Mucosa of rectum (tissue), 2 donors: Measurements from ENCODE around the gene GMPPA.

Experiments used
- H3K27ac ChIP-seq, 2 donors: one replicate each; pipeline ENCODE4 v1.7.0; 2013; ENCODE audit warnings: inconsistent platforms in 2 of 2, low read depth in 2 of 2, low read length in 2 of 2
- H3K27me3 ChIP-seq, 2 donors: one replicate each; pipeline ENCODE4 v1.7.0; 2013; ENCODE audit warnings: low read length in 2 of 2; ENCODE audit not compliant: control insufficient read depth in 2 of 2, insufficient read depth in 2 of 2
- H3K36me3 ChIP-seq, 2 donors: one replicate each; pipeline ENCODE4 v1.7.0; 2013; ENCODE audit warnings: low read length in 2 of 2; ENCODE audit not compliant: control insufficient read depth in 2 of 2, insufficient read depth in 2 of 2
- H3K4me1 ChIP-seq, 2 donors: one replicate each; pipeline ENCODE4 v1.7.0; 2013; ENCODE audit warnings: low read length in 2 of 2, mild to moderate bottlenecking in 1 of 2; ENCODE audit not compliant: control insufficient read depth in 2 of 2, insufficient read depth in 2 of 2
- H3K4me3 ChIP-seq, 2 donors: one replicate each; pipeline ENCODE4 v1.7.0; 2013; ENCODE audit warnings: low read length in 2 of 2
- H3K9ac ChIP-seq, 2 donors: one replicate each; pipeline ENCODE4 v1.7.0; 2013; ENCODE audit warnings: low read length in 2 of 2, low read depth in 1 of 2, mild to moderate bottlenecking in 1 of 2
- H3K9me3 ChIP-seq, 2 donors: one replicate each; pipeline ENCODE4 v1.7.0; 2013; ENCODE audit warnings: low read length in 2 of 2; ENCODE audit not compliant: control insufficient read depth in 2 of 2
- donor health status: healthy.
- donor health status: Normal muscosa, but diverticular disease.

The GMPPA gene

DNA sequence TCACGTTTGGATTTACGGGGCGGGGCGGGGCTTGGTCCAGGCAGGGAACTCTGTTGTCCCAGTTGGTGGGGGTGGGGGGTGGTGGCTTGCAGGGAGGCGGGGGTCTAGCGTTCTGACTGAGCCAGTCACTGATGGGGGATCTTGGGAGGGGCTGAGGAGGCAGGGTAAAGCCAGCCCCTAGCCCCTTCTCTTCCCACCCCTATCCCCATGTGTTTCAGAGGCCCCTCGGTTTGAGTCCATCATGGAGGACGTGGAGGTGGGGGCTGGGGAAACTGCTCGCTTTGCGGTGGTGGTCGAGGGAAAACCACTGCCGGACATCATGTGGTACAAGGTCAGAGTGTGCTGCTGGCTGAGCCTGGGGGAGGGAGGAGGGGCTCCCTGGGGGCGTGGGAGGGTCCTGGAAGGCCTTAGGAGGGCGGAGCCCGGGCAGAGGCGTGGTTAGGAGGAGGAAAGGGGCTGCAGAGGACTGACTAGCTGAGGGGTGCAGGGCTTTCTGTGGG lies 22.0 kb upstream of the GMPPA start:
- no peaks in the 10 kb centered on the region for H3K4me1 ChIP-seq
- H3K4me3 ChIP-seq, result no peak overlapping the region
- H3K9ac ChIP-seq, result no peak overlapping the region
- no peaks in the 10 kb centered on the region for H3K9me3 ChIP-seq
- H3K27ac ChIP-seq, result no peak overlapping the region
- peaks cover 0 to 15% of the 10 kb centered on the region in 2 donors for H3K27me3 ChIP-seq
- no peaks in the 10 kb centered on the region for H3K36me3 ChIP-seq

DNA sequence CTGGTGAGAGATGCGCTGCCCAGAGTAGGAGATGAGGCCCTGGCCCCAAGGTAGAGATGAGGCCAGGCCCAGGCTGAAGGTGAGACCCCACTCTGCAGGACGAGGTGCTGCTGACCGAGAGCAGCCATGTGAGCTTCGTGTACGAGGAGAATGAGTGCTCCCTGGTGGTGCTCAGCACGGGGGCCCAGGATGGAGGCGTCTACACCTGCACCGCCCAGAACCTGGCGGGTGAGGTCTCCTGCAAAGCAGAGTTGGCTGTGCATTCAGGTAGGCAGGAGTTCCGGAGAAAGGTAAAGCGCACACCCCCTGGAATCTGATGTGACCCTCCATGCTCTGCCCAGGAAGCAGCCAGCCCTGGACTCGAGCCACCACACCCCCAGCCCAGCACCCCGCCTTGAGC lies 21.5 kb upstream of the GMPPA start:
- Histone ChIP-seq H3K27ac (no peak overlapping the region), H3K4me1 (no peaks in the 10 kb centered on the region), H3K4me3 (no peak overlapping the region), H3K36me3 (no peaks in the 10 kb centered on the region), H3K9me3 (no peaks in the 10 kb centered on the region), H3K27me3 (peaks cover 0 to 14% of the 10 kb centered on the region in 2 donors), H3K9ac (no peak overlapping the region)

DNA sequence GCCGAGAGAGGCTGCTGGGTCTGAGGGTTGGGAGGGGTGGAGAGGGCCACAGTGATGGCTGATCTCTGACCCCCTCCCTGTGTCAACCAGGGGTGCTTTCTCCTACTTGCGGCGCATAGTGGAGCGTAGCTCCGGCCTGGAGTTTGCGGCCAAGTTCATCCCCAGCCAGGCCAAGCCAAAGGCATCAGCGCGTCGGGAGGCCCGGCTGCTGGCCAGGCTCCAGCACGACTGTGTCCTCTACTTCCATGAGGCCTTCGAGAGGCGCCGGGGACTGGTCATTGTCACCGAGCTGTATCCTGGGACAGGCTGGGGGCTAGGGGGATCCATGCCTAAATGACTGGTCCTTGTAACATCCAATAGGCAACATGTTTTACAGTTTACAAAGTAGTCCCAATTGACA lies 20.9 kb upstream of the GMPPA start:
- Histone ChIP-seq H3K4me1 (no peaks in the 10 kb centered on the region), H3K27me3 (peaks cover 2 to 19% of the 10 kb centered on the region in 2 donors), H3K9ac (no peak overlapping the region), H3K9me3 (no peaks in the 10 kb centered on the region), H3K27ac (no peak overlapping the region), H3K36me3 (no peaks in the 10 kb centered on the region), H3K4me3 (no peak overlapping the region)

DNA sequence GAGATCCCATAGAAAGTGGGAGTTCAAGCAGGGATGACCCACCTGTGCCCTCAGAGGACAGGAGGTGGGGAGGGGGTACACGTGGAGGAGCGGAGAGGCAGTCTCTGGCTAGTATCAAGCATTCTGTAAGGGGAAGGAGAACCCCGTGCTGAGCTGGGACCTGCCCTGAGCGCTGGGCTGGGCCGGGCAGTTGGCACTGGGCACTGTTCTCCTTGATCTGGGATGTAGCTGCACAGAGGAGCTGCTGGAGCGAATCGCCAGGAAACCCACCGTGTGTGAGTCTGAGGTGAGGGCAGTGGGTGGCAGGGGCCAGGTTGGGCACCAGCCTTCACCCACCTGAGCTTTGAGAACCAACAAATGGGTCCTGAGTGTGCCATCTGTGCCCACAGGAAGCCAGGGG lies 19.8 kb upstream of the GMPPA start:
- Histone ChIP-seq H3K27me3 (peaks cover 3 to 29% of the 10 kb centered on the region in 2 donors), H3K36me3 (no peaks in the 10 kb centered on the region), H3K27ac (no peak overlapping the region), H3K4me1 (peaks cover 0 to under 1% of the 10 kb centered on the region in 2 donors), H3K9me3 (no peaks in the 10 kb centered on the region), H3K4me3 (no peak overlapping the region), H3K9ac (no peak overlapping the region)

DNA sequence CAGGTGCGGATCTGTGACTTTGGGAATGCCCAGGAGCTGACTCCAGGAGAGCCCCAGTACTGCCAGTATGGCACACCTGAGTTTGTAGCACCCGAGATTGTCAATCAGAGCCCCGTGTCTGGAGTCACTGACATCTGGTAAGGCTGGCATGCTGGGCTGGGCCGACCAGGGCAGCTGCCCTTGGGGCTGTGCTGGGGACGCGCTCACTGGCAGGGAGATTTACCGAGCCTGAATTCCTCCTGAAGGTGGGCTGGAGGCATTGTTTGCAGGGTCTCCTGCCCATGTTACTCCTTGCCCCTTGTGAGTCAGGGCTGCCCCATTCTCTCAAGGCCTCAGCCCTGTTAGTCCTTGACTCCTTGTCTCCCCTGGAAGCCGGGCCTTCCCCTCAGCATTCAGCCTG lies 18.7 kb upstream of the GMPPA start:
- Histone ChIP-seq H3K9me3 (no peaks in the 10 kb centered on the region), H3K4me1 (peaks cover 4 to 6% of the 10 kb centered on the region in 2 donors), H3K36me3 (no peaks in the 10 kb centered on the region), H3K9ac (no peak overlapping the region), H3K4me3 (no peak overlapping the region), H3K27ac (no peak overlapping the region), H3K27me3 (peaks cover 8 to 36% of the 10 kb centered on the region in 2 donors)

DNA sequence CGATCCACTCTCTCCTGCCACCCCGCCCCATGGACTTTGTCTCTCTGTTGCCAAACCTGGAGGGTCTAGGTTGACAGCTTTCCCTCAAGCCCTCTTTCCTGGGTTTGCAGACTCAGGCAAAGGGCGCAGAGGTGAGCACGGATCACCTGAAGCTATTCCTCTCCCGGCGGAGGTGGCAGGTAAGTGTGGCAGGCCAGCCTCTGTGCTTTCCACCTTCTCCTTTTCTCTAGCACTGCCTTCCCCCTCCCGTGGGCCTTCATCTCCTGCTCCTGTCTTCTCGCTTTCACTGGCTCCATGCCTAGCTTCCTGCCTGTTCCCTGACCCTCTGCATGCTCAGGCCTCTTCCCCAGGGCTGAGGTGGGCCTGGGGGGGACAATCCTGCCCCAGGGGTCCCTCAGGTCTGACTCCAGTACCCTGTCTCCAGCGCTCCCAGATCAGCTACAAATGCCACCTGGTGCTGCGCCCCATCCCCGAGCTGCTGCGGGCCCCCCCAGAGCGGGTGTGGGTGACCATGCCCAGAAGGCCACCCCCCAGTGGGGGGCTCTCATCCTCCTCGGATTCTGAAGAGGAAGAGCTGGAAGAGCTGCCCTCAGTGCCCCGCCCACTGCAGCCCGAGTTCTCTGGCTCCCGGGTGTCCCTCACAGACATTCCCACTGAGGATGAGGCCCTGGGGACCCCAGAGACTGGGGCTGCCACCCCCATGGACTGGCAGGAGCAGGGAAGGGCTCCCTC lies 15.9 kb upstream of the GMPPA start:
- H3K9ac ChIP-seq, result no peak overlapping the region
- H3K27me3 ChIP-seq, result peaks cover 22 to 50% of the 10 kb centered on the region in 2 donors
- peaks cover 4 to 6% of the 10 kb centered on the region in 2 donors for H3K4me1 ChIP-seq
- no peak overlapping the region for H3K27ac ChIP-seq
- H3K36me3 ChIP-seq, result no peaks in the 10 kb centered on the region
- H3K4me3 ChIP-seq, result no peak overlapping the region
- no peaks in the 10 kb centered on the region for H3K9me3 ChIP-seq

DNA sequence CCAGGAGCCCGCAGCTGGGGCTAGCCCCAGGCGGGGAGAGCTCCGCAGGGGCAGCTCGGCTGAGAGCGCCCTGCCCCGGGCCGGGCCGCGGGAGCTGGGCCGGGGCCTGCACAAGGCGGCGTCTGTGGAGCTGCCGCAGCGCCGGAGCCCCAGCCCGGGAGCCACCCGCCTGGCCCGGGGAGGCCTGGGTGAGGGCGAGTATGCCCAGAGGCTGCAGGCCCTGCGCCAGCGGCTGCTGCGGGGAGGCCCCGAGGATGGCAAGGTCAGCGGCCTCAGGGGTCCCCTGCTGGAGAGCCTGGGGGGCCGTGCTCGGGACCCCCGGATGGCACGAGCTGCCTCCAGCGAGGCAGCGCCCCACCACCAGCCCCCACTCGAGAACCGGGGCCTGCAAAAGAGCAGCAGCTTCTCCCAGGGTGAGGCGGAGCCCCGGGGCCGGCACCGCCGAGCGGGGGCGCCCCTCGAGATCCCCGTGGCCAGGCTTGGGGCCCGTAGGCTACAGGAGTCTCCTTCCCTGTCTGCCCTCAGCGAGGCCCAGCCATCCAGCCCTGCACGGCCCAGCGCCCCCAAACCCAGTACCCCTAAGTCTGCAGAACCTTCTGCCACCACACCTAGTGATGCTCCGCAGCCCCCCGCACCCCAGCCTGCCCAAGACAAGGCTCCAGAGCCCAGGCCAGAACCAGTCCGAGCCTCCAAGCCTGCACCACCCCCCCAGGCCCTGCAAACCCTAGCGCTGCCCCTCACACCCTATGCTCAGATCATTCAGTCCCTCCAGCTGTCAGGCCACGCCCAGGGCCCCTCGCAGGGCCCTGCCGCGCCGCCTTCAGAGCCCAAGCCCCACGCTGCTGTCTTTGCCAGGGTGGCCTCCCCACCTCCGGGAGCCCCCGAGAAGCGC lies 15.0 kb upstream of the GMPPA start:
- H3K9ac ChIP-seq, result no peak overlapping the region
- H3K27ac ChIP-seq, result no peak overlapping the region

DNA sequence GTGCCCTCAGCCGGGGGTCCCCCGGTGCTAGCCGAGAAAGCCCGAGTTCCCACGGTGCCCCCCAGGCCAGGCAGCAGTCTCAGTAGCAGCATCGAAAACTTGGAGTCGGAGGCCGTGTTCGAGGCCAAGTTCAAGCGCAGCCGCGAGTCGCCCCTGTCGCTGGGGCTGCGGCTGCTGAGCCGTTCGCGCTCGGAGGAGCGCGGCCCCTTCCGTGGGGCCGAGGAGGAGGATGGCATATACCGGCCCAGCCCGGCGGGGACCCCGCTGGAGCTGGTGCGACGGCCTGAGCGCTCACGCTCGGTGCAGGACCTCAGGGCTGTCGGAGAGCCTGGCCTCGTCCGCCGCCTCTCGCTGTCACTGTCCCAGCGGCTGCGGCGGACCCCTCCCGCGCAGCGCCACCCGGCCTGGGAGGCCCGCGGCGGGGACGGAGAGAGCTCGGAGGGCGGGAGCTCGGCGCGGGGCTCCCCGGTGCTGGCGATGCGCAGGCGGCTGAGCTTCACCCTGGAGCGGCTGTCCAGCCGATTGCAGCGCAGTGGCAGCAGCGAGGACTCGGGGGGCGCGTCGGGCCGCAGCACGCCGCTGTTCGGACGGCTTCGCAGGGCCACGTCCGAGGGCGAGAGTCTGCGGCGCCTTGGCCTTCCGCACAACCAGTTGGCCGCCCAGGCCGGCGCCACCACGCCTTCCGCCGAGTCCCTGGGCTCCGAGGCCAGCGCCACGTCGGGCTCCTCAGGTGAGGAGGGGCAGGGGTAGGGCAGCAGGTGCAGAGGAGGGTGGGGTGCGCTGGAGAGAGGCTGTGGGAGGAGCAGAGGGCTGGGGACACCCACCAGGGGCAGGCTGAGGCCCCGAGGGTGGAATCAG lies 14.1 kb upstream of the GMPPA start:
- no peak overlapping the region for H3K9ac ChIP-seq
- no peak overlapping the region for H3K27ac ChIP-seq
- H3K4me1 ChIP-seq, result peaks cover 4 to 6% of the 10 kb centered on the region in 2 donors
- no peak overlapping the region for H3K4me3 ChIP-seq
- H3K27me3 ChIP-seq, result peaks cover 22 to 50% of the 10 kb centered on the region in 2 donors
- no peaks in the 10 kb centered on the region for H3K9me3 ChIP-seq
- no peaks in the 10 kb centered on the region for H3K36me3 ChIP-seq

More for the DNA sequence above, 15.0 kb upstream of the GMPPA start:
- Histone ChIP-seq H3K4me3 (no peak overlapping the region), H3K27me3 (peaks cover 22 to 50% of the 10 kb centered on the region in 2 donors), H3K9me3 (no peaks in the 10 kb centered on the region), H3K4me1 (peaks cover 4 to 6% of the 10 kb centered on the region in 2 donors), H3K36me3 (no peaks in the 10 kb centered on the region)

DNA sequence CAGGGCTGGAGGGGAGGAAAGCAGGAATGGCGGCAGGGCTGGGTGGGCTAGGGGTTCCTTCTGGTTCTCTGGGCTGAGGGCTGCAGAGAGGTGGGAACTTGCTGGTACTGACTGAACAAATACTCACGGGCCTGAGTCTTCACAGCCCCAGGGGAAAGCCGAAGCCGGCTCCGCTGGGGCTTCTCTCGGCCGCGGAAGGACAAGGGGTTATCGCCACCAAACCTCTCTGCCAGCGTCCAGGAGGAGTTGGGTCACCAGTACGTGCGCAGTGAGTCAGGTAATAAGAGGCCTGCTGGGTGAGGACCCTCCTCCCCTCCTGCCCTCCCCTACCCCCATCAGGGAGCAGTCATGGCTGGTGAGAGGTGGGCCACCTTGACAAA lies 13.5 kb upstream of the GMPPA start:
- Histone ChIP-seq H3K9ac (no peak overlapping the region), H3K9me3 (no peaks in the 10 kb centered on the region), H3K4me3 (no peak overlapping the region), H3K36me3 (no peaks in the 10 kb centered on the region), H3K27me3 (peaks cover 22 to 50% of the 10 kb centered on the region in 2 donors), H3K27ac (no peak overlapping the region), H3K4me1 (peaks cover 4 to 6% of the 10 kb centered on the region in 2 donors)
